Pons (tissue), 1 donor: ENCODE measurements around the gene AUTS2.

Source experiments
- DNase-seq: peaks from one replicate; pipeline ENCODE4 v3.0.0-alpha.2; 2016; ENCODE audit warnings: low spot score

The AUTS2 gene

GRCh38 chr7:69789563-69789962, 191.3 kb downstream of the AUTS2 start:
- no peak for DNase-seq

GRCh38 chr7:69790977-69791724, 192.9 kb downstream of the AUTS2 start:
- peak; percentile 81 for DNase-seq

- DNase-seq = no peak
Measured at GRCh38 chr7:69791739-69792138, 193.5 kb downstream of the AUTS2 start.

GRCh38 chr7:69795932-69796331, 197.7 kb downstream of the AUTS2 start:
- no peak for DNase-seq

GRCh38 chr7:69796416-69796815, 198.1 kb downstream of the AUTS2 start:
- no peak for DNase-seq

- no peak for DNase-seq
Measured at GRCh38 chr7:69799048-69799697, 200.9 kb downstream of the AUTS2 start.

- no peak for DNase-seq
Measured at GRCh38 chr7:69799990-69800389, 201.7 kb downstream of the AUTS2 start.

- no peak for DNase-seq
Measured at GRCh38 chr7:69800495-69800894, 202.2 kb downstream of the AUTS2 start.

GRCh38 chr7:69801729-69802682, 203.7 kb downstream of the AUTS2 start:
- no peak for DNase-seq

- DNase-seq = no peak
Measured at GRCh38 chr7:69803699-69804516, 205.6 kb downstream of the AUTS2 start.

- DNase-seq = no peak
Measured at GRCh38 chr7:69804962-69805361, 206.7 kb downstream of the AUTS2 start.

- no peak for DNase-seq
Measured at GRCh38 chr7:69808391-69808790, 210.1 kb downstream of the AUTS2 start.

- no peak for DNase-seq
Measured at GRCh38 chr7:69811476-69812308, 213.4 kb downstream of the AUTS2 start.

- DNase-seq = no peak
Measured at GRCh38 chr7:69812756-69813155, 214.5 kb downstream of the AUTS2 start.

GRCh38 chr7:69813637-69814240, 215.5 kb downstream of the AUTS2 start:
- DNase-seq = peak; percentile 63

GRCh38 chr7:69814421-69814962, 216.2 kb downstream of the AUTS2 start:
- DNase-seq = peak; percentile 93

GRCh38 chr7:69816501-69816900, 218.2 kb downstream of the AUTS2 start:
- DNase-seq = no peak

GRCh38 chr7:69817121-69817520, 218.8 kb downstream of the AUTS2 start:
- DNase-seq = no peak

GRCh38 chr7:69817841-69818635, 219.8 kb downstream of the AUTS2 start:
- no peak for DNase-seq
